ENCODE measurements around the gene DHRS1.

DNA sequence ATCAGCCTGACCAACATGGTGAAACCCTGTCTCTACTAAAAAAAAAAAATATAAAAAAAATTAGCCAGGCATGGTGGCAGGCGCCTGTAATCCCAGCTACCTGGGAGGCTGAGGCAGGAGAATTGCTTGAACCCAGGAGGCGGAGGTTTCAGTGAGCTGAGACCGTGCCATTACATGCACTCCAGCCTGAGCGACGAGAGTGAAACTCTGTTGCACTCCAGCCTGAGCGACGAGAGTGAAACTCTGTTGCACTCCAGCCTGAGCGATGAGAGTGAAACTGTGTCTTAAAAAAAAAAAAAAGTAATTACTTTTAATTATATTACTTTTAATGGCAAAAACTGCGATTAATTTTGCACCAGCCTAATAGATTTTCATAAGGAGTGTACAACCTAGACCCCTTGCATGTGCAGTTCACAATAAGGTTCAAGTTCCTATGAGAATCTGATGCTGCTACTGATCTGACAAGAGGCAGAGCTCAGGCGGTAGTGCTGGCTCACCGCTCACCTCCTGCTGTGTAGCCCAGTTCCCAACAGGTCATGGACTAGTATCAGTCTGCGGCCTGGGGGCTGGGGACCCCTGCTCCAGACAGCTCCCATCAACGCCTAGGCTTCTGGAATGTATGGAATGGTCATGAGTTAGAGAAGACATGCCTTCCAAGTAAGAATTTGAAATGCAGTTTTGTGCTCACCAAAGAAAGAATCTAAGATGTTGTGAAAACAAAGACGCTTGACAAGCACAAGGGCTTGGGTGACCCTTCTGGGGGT lies 21.8 kb upstream of the DHRS1 start:
- TF ChIP-seq, protein P1, sequence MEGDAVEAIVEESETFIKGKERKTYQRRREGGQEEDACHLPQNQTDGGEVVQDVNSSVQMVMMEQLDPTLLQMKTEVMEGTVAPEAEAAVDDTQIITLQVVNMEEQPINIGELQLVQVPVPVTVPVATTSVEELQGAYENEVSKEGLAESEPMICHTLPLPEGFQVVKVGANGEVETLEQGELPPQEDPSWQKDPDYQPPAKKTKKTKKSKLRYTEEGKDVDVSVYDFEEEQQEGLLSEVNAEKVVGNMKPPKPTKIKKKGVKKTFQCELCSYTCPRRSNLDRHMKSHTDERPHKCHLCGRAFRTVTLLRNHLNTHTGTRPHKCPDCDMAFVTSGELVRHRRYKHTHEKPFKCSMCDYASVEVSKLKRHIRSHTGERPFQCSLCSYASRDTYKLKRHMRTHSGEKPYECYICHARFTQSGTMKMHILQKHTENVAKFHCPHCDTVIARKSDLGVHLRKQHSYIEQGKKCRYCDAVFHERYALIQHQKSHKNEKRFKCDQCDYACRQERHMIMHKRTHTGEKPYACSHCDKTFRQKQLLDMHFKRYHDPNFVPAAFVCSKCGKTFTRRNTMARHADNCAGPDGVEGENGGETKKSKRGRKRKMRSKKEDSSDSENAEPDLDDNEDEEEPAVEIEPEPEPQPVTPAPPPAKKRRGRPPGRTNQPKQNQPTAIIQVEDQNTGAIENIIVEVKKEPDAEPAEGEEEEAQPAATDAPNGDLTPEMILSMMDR (conservative IDR thresholded peaks at IDR 0.05 in 1 of 2, IDR thresholded peaks at IDR 0.05 in 1 of 2; ENCODE audit: low read depth in 1 of 2, low read length in 2 of 2): no peak
- no peak for TF ChIP-seq EZH2 (IDR thresholded peaks at IDR 0.05; ENCODE audit: low read length, missing control alignments)
